SU-DHL-6 (cell line): Measurements from ENCODE around the gene TMEM8B.

ENCODE experiments used
- EZH2phosphoT487 ChIP-seq: fragments of 200-600 bp; sonication (generic), shearing (Covaris generic); conservative IDR thresholded peaks from 2 replicates; pipeline ENCODE4 v1.6.1; 2018; ENCODE audit warnings: mild to moderate bottlenecking, antibody characterized with exemption, low read length, moderate library complexity, mixed read lengths
- TF ChIP-seq, protein P1 (sequence below): fragments of 200-600 bp; sonication (generic); IDR thresholded peaks from one replicate; pipeline ENCODE4 v1.5.1; 2017; ENCODE audit warnings: antibody characterized with exemption, mild to moderate bottlenecking, low read length, moderate library complexity; ENCODE audit not compliant: insufficient read depth, poor library complexity, severe bottlenecking

DNA sequence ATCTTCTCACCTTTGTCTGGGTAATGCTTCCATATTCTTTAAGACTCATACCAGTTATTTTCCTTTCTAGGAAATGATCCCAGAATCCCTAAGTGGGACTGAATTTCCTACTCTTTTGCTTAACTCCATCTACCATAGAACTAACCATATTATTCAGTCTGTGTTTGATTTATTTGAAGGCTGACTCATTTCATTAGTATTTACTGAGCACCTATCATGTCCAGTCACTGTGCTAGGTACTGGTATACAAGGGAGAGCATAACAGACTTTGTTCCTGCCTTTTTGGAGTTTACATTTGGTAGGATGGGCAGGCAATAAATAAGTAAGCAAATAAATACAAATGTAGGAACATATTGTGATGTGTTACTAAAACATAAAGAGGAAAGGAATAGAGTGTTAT, 33.3 kb upstream of the TMEM8B start:
- TF ChIP-seq, protein P1, sequence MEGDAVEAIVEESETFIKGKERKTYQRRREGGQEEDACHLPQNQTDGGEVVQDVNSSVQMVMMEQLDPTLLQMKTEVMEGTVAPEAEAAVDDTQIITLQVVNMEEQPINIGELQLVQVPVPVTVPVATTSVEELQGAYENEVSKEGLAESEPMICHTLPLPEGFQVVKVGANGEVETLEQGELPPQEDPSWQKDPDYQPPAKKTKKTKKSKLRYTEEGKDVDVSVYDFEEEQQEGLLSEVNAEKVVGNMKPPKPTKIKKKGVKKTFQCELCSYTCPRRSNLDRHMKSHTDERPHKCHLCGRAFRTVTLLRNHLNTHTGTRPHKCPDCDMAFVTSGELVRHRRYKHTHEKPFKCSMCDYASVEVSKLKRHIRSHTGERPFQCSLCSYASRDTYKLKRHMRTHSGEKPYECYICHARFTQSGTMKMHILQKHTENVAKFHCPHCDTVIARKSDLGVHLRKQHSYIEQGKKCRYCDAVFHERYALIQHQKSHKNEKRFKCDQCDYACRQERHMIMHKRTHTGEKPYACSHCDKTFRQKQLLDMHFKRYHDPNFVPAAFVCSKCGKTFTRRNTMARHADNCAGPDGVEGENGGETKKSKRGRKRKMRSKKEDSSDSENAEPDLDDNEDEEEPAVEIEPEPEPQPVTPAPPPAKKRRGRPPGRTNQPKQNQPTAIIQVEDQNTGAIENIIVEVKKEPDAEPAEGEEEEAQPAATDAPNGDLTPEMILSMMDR = no peak
- no peak for TF ChIP-seq EZH2phosphoT487
